Karpas-422 (cell line): ENCODE results near the gene CADM4. TPM values are rescaled to one million over a fixed set of nuclear protein-coding genes. Genes with fewer than 3 reads are reported as not detected.
A peak's percentile ranks its signal among the peaks of the same experiment; 100 is the strongest.

ENCODE experiments used
- DNase-seq: peaks from one replicate; pipeline ENCODE4 v3.0.0-alpha.2; 2015
- H2AFZ ChIP-seq: fragments of 200-600 bp; sonication (generic); 2 replicates; pipeline ENCODE4 v1.6.1; 2014; ENCODE audit warnings: antibody characterized with exemption, low read length, mixed read lengths
- H3K27ac ChIP-seq: fragments of 200-600 bp; sonication (generic); 2 replicates; pipeline ENCODE4 v1.5.1; 2014; ENCODE audit warnings: mild to moderate bottlenecking, low read length, moderate library complexity
- H3K27me3 ChIP-seq: fragments of 200-600 bp; sonication (generic); 2 replicates; pipeline ENCODE4 v1.6.1; 2014; ENCODE audit warnings: low read length, mixed read lengths
- H3K36me3 ChIP-seq: fragments of 200-600 bp; sonication (generic); 2 replicates; pipeline ENCODE4 v1.6.1; 2014; ENCODE audit warnings: low read length, mixed read lengths; ENCODE audit not compliant: insufficient read depth
- H3K4me1 ChIP-seq: fragments of 200-600 bp; sonication (generic); 2 replicates; pipeline ENCODE4 v1.6.1; 2014; ENCODE audit warnings: mild to moderate bottlenecking, low read length, mixed read lengths
- H3K4me2 ChIP-seq: fragments of 200-600 bp; sonication (generic); 2 replicates; pipeline ENCODE4 v1.6.1; 2014; ENCODE audit warnings: low read length, low read depth, mild to moderate bottlenecking; ENCODE audit not compliant: poor library complexity, severe bottlenecking
- H3K4me3 ChIP-seq: fragments of 200-600 bp; sonication (generic); 2 replicates; pipeline ENCODE4 v1.5.1; 2014; ENCODE audit warnings: mild to moderate bottlenecking, antibody characterized with exemption, low read length, mixed read lengths
- H3K79me2 ChIP-seq: fragments of 200-600 bp; sonication (generic); 2 replicates; pipeline ENCODE4 v1.6.1; 2014; ENCODE audit warnings: mild to moderate bottlenecking, low read length, mixed read lengths
- H3K9ac ChIP-seq: fragments of 200-600 bp; sonication (generic); 2 replicates; pipeline ENCODE4 v1.6.0; 2014; ENCODE audit warnings: low read length
- H3K9me2 ChIP-seq: fragments of 200-600 bp; sonication (generic), shearing (Covaris generic); replicated peaks from 2 replicates; pipeline ENCODE4 v1.6.0; 2014; ENCODE audit warnings: mild to moderate bottlenecking, low read length, moderate library complexity; ENCODE audit not compliant: insufficient read depth
- H3K9me3 ChIP-seq: fragments of 300-700, 200-600 bp; sonication (generic); 2 replicates; pipeline ENCODE4 v1.6.1; 2014; ENCODE audit warnings: low read length, mixed read lengths
- H4K20me1 ChIP-seq: fragments of 200-600 bp; sonication (generic); 2 replicates; pipeline ENCODE4 v1.6.1; 2014; ENCODE audit warnings: mild to moderate bottlenecking, antibody characterized with exemption, low read length, low read depth; ENCODE audit not compliant: insufficient read depth
- total RNA-seq: library from RNA; depleted of rRNA; stranded (reverse); fragments of >200 nt; shearing (Covaris generic); gene quantifications from 2 replicates; pipeline ENCODE4 v1.2.3, GENCODE V29; 2014; ENCODE audit warnings: low replicate concordance

Gene CADM4
- total RNA-seq, 1 experiment from 2014 or later, result not detected

GRCh38 chr19:43668406-43669109, 28.9 kb upstream of the CADM4 start:
- Histone ChIP-seq H4K20me1 (no peaks in the 10 kb centered on the region), H3K27me3 (no peaks in the 10 kb centered on the region), H3K9ac (no peak overlapping the region), H3K9me2 (no peaks in the 10 kb centered on the region), H3K36me3 (no peaks in the 10 kb centered on the region), H3K27ac (no peak overlapping the region), H3K9me3 (no peaks in the 10 kb centered on the region), H3K4me3 (no peak overlapping the region), H3K79me2 (no peaks in the 10 kb centered on the region), H3K4me2 (no peak overlapping the region), H2AFZ (no peak overlapping the region), H3K4me1 (no peaks in the 10 kb centered on the region)
- peak; percentile 96 for DNase-seq

- Histone ChIP-seq H3K9me2 (no peaks in the 10 kb centered on the region), H2AFZ (no peak overlapping the region), H3K36me3 (no peaks in the 10 kb centered on the region), H3K4me2 (no peak overlapping the region), H3K4me3 (no peak overlapping the region), H3K79me2 (no peaks in the 10 kb centered on the region), H3K4me1 (no peaks in the 10 kb centered on the region), H3K27me3 (no peaks in the 10 kb centered on the region), H4K20me1 (no peaks in the 10 kb centered on the region), H3K27ac (no peak overlapping the region), H3K9me3 (no peaks in the 10 kb centered on the region), H3K9ac (no peak overlapping the region)
- no peak for DNase-seq
These were observed 28.3 kb upstream of the CADM4 start for GRCh38 chr19:43667876-43668405.

DNA sequence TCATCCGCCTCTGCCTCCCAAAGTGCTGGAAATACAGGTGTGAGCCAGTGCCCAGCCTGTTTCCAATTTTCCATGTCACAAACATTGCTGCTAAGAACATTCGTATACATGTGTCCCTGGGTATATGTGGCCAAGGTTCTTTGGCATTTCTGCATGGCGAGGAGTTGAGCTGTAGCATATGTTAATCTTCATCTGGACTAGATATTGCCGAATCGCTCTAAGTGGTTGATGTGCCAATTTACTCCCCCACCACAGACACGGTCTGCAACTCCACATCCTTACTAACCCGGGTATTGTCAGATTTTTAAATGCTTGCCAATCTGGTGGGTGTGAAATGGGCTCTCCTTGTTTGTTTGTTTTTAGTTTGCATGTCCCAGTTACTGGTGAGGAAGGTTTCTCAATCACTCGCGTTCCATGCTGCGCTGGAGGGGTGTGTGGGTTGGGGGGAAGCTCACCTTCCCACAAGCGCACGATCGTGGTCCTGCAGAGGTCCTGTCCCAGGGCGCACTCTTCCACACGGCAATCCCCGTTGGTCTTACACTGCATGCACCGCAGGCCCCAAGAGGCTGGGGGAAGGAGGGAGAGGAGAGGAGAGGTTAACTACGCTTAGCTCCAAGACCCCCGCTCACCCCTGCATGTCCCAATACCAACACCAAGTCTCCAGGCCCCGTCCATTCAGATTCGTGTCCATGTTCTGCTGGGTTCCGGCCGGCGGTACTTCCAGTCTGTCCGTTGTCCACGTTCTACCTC, 27.7 kb upstream of the CADM4 start:
- H3K27ac ChIP-seq, result no peak overlapping the region
- H3K79me2 ChIP-seq, result no peaks in the 10 kb centered on the region
- DNase-seq, result no peak
- H2AFZ ChIP-seq, result no peak overlapping the region
- no peaks in the 10 kb centered on the region for H3K27me3 ChIP-seq
- no peaks in the 10 kb centered on the region for H3K9me2 ChIP-seq
- no peaks in the 10 kb centered on the region for H4K20me1 ChIP-seq
- no peak overlapping the region for H3K9ac ChIP-seq
- no peaks in the 10 kb centered on the region for H3K4me1 ChIP-seq
- H3K4me3 ChIP-seq, result no peak overlapping the region
- H3K36me3 ChIP-seq, result no peaks in the 10 kb centered on the region
- H3K4me2 ChIP-seq, result no peak overlapping the region
- H3K9me3 ChIP-seq, result no peaks in the 10 kb centered on the region

DNA sequence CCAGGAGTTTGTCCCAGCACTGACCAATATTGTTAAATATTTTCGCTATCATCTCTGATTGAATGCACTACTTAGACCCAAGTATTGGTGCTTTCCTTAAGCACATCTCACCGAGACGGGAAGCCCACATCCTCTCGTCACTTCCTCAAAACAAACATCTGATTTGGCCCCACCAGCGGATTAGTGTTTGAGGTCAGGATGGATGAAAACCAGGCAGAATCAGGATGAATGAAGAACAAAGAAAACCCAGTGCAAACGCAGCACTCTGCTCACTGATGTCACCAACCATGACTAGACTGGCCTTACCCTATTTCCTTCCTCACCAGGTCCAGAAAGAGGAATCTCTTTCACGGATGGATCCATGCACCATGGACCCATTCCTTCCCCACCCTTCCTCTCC, 24.4 kb upstream of the CADM4 start:
- H3K27me3 ChIP-seq, result no peaks in the 10 kb centered on the region
- no peak overlapping the region for H2AFZ ChIP-seq
- no peaks in the 10 kb centered on the region for H3K4me1 ChIP-seq
- H3K79me2 ChIP-seq, result no peaks in the 10 kb centered on the region
- no peak overlapping the region for H3K9ac ChIP-seq
- H3K9me2 ChIP-seq, result no peaks in the 10 kb centered on the region
- no peaks in the 10 kb centered on the region for H3K36me3 ChIP-seq
- no peaks in the 10 kb centered on the region for H4K20me1 ChIP-seq
- H3K4me2 ChIP-seq, result no peak overlapping the region
- H3K9me3 ChIP-seq, result no peaks in the 10 kb centered on the region
- DNase-seq, result no peak
- H3K4me3 ChIP-seq, result no peak overlapping the region
- no peak overlapping the region for H3K27ac ChIP-seq

DNA sequence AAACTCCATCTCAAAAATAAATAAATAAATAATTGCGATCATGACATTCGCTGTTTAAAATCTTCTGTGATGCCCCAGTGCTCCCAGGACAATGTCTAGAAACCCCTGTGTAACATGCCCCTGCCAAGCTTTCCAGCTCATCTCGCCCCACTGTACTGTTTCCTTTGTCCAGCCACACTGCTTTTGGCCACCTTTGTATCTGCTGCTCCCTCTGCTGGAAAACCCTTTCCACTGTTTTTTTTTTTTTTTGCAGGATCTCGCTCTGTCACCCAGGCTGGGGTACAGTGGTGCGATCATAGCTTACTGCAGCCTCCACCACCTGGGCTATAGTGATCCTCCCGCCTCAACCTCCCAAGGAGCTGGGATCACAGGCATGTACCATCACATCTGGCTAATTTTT, 22.8 kb upstream of the CADM4 start:
- Histone ChIP-seq H3K9me2 (no peaks in the 10 kb centered on the region), H3K4me3 (no peak overlapping the region), H3K9ac (no peak overlapping the region), H4K20me1 (no peaks in the 10 kb centered on the region), H3K36me3 (no peaks in the 10 kb centered on the region), H3K4me1 (no peaks in the 10 kb centered on the region), H3K9me3 (no peaks in the 10 kb centered on the region), H3K27me3 (no peaks in the 10 kb centered on the region), H3K27ac (no peak overlapping the region), H3K79me2 (no peaks in the 10 kb centered on the region), H3K4me2 (no peak overlapping the region), H2AFZ (no peak overlapping the region)
- no peak for DNase-seq

DNA sequence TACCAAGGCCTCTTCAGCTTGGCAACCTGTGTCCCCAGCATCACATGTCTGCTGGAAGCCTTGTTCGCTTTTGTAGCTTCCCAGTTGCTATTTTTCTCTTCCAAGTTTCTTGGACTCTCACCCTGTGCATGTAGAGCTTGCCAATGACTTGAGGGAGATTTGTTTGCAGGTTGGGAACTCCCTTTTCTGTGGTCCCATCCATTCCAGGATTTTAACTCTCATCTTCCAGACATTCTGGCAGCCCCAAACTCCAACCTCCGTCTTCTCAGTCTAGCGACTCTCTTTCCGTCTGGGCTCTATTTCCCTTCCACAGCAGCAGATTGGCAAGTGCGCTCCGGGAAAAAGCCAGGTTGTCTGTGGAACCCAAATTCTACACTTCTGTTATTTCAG, 21.3 kb upstream of the CADM4 start:
- H3K79me2 ChIP-seq, result no peaks in the 10 kb centered on the region
- no peaks in the 10 kb centered on the region for H3K9me2 ChIP-seq
- H3K4me2 ChIP-seq, result no peak overlapping the region
- no peaks in the 10 kb centered on the region for H3K36me3 ChIP-seq
- H3K4me3 ChIP-seq, result no peak overlapping the region
- H3K4me1 ChIP-seq, result no peaks in the 10 kb centered on the region
- no peak overlapping the region for H2AFZ ChIP-seq
- no peaks in the 10 kb centered on the region for H3K9me3 ChIP-seq
- no peak for DNase-seq
- no peaks in the 10 kb centered on the region for H3K27me3 ChIP-seq
- H3K9ac ChIP-seq, result no peak overlapping the region
- H3K27ac ChIP-seq, result no peak overlapping the region
- no peaks in the 10 kb centered on the region for H4K20me1 ChIP-seq

GRCh38 chr19:43660301-43660970, 20.8 kb upstream of the CADM4 start:
- H3K9me2 ChIP-seq, result no peaks in the 10 kb centered on the region
- H3K79me2 ChIP-seq, result no peaks in the 10 kb centered on the region
- H3K4me2 ChIP-seq, result no peak overlapping the region
- H3K27ac ChIP-seq, result no peak overlapping the region
- no peak overlapping the region for H3K9ac ChIP-seq
- no peak for DNase-seq
- H3K27me3 ChIP-seq, result no peaks in the 10 kb centered on the region
- H2AFZ ChIP-seq, result no peak overlapping the region
- no peaks in the 10 kb centered on the region for H3K4me1 ChIP-seq
- H3K4me3 ChIP-seq, result no peak overlapping the region
- H4K20me1 ChIP-seq, result no peaks in the 10 kb centered on the region
- no peaks in the 10 kb centered on the region for H3K36me3 ChIP-seq
- H3K9me3 ChIP-seq, result no peaks in the 10 kb centered on the region

GRCh38 chr19:43658494-43658893, 18.8 kb upstream of the CADM4 start:
- no peaks in the 10 kb centered on the region for H3K27me3 ChIP-seq
- no peak overlapping the region for H3K9ac ChIP-seq
- no peak overlapping the region for H3K27ac ChIP-seq
- no peaks in the 10 kb centered on the region for H3K9me3 ChIP-seq
- H3K36me3 ChIP-seq, result no peaks in the 10 kb centered on the region
- H4K20me1 ChIP-seq, result no peaks in the 10 kb centered on the region
- H3K79me2 ChIP-seq, result no peaks in the 10 kb centered on the region
- no peak for DNase-seq
- no peaks in the 10 kb centered on the region for H3K4me1 ChIP-seq
- no peaks in the 10 kb centered on the region for H3K9me2 ChIP-seq
- H3K4me3 ChIP-seq, result no peak overlapping the region
- H2AFZ ChIP-seq, result no peak overlapping the region
- H3K4me2 ChIP-seq, result no peak overlapping the region
